Stimulated activated CD4-positive, alpha-beta T cell treated with anti-CD3 and anti-CD28 coated beads, TNF-alpha, amount 100 ng/mL, for 48 hours (primary cell): ENCODE data around the gene RAMACL.

Source experiments
- DNase-seq, 3 donors: peaks; one replicate each; pipeline ENCODE4 v3.0.0-alpha.2; 2020; ENCODE audit warnings: low read depth in 3 of 3

Gene RAMACL

DNA sequence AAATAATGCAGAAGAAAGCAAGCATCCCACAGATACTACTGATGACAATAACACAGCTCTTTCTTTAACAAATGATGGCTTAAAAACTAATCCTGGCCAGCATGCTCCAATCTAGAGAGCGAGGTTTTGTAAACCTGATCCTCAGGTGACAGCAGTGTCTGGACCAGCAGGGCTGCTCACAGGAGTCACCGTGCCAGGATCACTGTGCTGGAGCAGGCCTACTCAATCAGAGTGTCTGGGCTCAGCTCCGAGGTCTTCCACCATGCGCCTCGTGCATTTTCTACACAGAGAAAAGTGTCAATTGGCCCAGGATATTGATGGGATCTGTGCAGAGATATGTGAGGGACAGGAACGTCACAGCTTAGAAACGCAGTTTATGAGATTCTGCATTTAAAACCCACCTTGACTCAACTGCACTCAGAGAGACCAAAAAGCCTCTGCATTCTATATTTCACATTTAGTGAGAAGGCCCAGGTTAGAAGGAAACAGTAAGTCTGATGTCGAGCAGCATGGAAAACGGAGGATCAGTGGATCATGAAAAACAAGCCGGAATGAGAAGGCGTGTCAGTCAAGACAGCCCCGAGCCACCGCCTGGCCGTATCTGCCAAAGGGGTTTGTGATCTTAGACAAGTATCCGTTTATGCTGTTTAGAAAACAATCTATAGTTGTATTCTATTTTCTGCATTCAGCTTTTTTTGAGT lies 7.8 kb downstream of the RAMACL start:
- no peak for DNase-seq

DNA sequence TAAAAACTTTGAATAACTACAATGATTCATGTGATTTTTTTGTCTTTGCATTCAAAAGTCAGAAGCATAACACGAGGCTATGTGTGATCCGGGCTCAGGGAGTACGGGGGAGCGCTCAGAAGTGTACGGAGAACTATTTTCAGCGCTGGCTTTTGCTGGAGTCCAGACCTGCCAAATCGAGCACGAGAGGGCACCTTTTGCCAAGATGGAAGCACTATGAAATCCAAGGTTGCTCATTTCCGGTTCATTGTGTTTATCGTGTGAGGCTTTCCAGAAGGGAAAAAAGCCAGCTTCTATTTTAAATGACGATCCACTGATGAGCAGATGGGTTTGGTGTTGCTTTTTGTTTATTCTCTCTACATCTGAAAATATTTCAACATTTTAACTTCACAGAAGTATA lies 11.3 kb downstream of the RAMACL start:
- DNase-seq: no peak

DNA sequence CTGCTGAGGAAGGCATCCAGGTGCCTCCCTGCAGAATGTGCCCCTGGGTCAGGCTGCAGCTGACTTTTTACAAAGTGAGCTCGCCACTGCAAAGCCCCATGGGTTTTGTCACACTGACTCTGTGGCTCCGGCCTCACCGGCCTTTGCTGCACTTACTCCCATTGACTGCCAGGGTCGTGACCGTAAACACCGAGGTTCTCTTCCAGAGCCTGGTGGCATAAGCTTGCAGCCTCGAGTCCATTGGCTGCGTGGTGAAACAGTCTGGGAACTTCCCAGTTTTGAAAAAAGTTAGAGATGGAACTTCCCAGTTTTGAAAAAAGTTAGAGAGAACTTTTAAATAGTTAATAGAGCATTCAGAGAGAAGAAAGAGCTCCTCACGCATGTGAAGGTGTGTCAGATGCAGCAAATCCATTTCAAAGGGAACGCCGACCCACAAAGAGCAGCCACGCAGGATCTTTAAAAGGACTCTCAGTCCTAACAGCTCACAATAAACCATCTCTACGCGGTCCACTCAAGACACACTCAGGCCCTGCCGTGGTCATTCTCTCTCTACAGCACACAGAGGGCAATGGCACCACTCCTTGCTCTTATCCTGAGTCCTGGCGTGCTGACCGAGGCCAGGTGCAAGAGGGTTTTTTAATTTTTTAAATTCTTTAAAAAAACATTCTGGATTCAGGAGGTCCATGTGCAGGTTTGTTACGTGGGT lies 12.8 kb downstream of the RAMACL start:
- DNase-seq: no peak

DNA sequence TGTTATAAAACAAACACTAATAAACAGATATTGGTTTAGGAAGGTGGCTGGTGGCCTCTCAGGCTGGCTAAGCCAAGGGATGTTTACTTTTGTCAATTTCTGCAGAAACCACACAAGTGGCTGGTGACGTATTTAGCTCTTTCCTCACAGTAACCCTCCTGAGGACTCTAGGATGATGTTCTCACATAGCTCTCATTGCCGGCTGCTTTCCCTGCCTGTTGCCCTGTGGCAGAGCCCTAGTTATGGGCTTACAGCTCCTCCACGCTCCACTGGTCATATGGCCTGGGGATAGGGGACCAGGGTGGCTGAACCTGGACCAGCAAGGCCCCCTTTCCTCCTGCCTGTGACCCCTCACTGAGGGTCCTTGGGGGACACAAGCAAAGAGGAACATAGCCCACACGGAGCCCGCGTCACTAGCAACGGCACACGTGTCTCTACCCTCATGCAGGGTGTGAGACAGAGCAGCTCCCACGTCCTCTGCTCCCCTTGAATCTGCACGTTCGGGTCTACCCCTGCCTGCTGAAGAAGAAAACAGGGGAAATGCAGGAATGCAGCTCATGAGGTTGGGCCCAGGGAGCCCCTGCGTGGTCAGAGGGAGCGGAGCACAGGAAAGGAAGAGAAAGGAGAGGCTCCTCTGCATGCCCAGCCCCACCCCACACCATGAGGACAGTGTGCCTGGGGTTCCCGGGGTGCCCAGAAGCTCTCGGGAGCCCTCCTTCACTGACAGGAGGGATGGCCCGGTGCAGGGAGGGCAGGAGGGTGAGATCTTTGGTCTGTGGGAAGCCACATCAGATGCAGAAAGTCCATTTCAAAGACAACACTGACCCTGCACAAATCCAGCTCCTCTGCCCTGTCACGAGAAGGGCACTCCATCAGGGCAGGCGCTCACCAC lies 13.9 kb downstream of the RAMACL start:
- no peak for DNase-seq

DNA sequence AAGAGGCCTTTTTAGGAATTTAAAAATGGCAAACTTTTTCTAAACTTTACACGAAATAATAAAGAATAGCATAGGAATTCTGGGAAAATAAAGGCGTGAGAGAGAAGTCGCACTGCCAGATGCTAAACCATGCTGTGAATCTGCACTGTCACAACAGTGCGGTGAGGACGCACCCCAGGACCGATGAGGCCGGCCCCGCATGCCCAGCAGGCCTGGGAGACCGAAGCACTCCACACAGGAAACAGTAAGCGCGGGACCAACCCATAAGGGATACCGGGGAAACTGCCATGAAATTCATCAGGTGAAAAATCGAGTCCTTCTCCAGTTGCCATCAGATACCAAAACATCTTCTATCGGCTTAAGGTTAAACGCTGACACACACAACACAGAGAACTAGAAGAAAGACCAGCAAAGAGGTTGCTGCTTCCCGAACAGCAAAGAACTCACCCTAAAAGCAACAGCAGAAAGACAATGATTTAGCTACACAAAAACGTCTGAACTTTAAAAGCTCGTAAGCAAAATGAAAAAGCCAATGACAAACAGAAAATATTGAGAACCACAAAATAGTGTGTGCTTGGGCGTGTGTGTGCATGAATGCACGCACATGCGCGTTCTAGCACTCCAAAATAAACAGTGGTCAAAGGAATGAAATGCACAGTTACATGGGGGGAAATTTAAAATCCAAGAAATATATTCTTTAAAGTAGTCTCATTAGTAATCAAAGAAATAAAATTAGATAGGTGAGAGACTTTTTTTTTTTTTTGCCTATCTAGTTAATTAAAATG lies 15.4 kb downstream of the RAMACL start:
- no peak for DNase-seq

DNA sequence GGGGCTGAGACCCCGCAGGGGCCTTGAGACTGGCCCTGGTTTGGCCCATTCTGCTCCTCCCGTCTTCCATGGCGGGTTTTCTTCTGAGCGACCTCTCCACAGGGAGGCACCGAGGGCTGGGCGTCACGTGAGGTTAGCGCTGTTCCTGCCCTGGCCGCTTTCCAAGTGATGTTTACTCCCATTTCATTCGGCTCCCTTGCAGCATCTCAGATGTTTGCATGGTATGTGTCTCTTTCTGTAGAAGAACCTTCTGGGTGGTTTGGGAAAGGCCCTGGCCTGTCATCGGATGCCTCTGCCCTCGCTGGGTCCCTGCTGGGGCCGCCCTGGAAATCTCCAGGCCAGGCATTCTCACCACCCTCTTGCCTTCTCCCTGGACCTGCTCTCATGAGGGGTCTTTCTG lies 17.3 kb downstream of the RAMACL start:
- DNase-seq: no peak

DNA sequence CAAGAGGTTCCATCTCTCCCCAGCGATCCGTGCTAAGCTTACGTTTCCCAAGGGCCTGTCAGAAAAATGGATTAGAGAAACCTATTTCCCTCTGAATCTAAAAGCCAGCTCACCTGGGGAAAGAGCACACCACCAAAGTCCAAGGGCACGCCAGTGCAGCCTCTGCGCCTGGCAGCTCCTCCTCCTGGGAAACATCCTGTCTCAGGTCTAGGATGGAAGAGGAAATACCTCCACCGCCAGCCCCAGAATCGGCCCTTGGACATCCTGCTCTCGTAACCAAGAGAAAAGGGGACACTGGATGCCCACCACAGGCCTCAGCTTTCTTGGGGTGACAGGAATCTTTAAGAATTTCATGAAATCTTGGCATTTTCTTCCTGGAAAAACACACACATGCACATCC lies 18.7 kb downstream of the RAMACL start:
- no peak for DNase-seq

DNA sequence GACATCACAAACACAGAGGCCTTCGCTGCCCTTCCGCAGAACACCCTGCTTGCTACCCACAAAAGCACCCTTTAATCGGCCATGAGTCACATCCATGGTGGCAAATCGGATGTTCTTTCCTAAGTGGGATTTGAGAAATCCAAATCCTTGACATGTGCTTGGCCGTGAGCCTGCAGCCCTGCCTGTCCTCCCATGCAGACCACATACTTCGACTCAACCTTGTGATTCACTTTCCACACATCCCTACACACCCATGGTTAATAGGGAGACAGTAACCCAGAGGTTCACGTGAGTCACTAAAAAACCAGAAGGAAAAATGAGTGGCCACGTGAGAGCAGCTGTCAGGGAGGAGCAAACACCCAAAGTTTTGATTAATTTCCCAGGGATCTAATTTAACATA lies 19.4 kb downstream of the RAMACL start:
- DNase-seq: no peak

DNA sequence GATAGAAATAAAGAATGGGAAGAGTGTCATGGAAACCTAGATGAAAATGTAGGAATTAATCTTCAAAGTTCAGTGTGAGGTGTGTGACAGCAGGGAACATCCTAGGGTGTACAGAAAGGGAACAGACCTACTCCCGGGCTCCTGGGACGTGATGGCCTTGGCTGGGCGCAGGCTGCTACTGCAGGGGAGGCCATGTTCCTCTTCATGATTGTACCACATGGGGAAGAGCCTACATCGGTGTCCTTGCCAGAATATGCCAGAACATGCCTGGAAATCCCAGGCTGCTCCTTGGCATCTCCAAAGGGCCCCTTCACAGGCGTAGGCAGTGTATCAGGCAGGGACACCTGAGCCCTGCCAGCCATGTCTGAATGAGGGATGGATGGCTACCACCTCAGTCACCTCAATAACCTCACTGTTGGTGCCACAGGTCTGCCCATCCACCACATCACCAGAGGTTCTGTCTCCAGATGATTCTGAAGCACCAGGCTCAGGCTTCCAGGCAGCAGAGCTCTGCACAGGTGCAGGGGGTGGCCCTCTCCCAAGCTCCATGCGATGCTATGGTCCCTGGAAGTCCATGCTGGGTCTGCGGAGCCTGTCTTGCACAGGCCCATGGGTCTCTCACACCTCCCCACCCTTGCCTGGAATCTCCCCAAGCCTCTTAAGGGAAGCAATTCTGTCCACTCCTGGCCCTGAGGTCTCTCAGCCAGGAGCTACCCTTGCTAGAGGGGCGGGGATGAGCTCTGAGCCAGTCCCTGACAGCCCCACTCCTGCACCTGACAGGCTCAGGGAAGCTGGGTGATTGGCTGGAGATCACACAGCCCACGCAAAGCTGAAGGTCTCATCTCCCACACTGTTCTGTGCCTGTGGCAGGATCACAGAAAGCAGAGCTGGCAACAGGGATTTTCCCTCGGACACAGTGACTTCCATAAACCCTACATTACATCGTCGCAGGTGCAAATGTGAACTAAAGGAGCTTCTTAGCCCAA lies 20.2 kb downstream of the RAMACL start:
- no peak for DNase-seq

DNA sequence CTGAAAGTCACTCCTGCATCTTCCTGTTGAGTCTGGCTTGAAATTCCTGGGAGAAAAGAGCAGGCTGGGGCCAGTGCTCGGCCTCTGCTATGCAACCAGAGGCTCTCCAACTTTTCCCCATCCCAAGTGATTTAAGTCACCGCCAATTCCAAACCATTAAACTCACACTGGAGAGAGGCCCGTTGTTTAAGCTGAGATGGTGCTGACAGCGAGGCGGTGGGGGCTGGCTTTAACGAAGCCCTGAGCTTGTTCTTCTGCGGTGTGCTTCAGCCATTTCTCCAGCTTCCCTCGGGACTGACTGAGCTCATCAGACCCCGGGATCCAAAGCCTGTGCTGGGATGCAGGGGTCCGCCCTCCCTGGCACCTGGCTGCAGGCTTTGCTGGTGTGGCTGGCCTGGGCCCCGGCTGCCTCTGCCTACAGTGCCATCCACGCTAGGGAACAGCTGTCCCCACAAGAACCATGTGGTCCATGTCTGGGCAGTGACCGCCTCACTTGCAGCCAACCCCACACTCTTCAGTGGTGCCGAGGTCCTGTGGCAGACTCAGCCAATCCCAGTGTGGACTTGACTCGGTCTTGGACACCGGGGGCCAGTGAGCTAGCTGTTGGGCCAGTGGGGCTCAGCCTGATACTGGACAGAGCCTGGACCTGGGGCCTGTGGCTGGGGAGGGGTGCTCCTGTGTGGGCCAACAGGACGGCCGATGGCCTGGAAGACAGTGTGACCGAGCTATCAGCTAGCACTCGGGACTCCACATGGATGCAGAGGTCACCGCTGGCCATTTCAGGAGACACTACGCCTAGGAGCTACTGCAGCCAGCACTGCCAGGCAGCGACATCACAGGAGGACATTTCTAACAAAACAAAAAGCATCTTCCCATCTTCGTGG lies 21.2 kb downstream of the RAMACL start:
- DNase-seq: no peak

DNA sequence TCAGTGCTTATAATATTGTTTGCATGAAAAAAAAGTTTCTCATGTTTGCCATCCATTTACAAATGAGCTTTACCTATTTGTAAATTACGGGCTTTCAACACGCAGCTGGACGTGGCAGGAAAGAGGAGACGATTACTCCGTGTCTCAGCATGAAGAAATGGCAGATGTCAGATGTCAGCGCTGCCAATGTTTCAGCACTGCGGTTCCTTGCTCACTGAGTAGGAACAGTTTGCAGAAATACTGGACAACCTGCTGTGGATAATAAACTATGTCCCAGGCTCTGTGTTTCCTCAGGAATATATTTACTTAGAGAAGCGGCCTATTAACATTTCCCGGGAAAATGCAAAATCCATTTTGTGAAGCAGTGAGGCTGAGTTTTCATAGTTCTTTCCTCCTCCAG lies 22.7 kb downstream of the RAMACL start:
- no peak for DNase-seq

DNA sequence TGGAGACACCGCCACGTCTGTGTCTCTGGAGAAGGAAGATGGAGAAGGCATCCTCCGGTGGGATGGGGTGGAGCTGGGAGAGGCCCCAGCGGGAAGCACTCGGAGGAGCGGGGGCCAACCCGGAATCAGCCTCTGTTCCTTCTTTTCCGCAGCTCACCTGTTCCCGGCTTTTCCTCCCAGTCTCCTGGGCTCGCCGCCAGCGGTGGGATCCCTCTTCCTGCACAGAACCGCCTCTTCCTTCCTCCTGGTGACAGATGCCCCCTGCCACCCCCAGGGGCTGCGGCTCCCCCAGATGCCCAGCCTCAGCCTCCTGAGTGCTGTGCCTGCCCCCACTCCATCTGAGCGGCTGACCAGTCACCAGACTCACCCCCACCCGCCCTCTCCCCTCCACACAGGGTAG lies 23.3 kb downstream of the RAMACL start:
- DNase-seq: no peak

DNA sequence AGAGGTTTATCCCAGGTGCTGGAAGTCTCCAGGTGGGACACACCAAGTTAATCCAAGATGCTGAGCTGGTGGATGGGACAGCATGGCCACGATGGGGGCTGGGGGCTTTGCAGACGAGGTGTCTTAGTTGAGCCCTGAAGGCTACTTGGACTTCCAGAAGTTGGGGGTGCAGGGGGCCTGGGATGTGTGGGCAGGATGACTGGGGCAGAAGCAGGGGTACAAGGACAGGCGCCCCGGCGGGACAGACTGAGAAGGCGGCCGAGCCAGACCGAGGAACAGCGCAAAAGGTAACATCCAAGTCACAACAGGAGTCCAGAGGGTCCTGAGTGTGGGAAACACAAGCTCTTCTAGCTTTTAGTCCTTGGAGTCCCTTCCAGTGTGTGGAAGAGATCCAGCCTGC lies 23.8 kb downstream of the RAMACL start:
- DNase-seq: no peak

DNA sequence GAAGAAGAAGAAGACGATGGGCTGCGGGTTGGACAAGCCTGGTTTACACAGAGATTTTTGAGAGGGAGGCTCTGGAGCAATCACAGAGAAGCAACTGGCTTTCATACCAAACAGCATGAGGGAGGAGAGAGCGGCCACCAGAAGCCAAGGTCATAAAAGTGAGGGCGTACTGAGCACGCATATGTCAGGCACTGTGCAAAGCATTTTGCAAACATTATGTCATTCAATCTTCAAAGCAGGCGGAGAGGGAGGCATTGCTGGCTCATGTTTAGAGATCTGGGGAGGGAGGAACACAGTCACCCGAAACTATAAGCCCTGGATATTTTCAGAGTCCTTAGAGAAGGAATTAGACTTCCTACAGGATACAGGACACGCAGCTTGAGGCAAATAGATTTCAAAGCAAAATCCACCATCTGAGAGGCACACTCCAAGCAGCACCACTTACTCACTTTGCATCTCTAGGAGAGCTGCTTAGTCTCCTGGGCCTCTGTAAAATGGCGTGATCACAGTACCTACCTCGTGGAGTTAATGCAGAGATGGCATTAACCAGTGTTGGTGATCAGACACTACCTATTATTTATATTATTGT lies 24.6 kb downstream of the RAMACL start:
- no peak for DNase-seq

DNA sequence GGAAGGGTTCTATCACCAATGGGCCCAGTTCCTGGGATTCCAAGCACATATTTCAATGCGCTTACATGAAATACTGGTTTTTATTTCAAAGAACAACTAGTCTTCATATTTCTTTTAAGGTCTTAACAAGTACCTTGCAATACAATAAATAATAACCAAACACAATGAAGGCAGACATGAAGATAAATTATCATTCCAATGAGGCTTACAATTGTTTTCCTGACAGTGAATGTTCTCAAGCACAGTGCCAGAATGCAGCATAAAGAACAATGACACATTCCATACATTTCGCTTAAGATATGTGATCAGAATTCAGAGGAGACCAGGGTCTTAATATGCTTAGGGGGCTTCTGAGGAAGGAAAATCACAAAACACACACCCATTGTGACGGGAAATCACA lies 26.3 kb downstream of the RAMACL start:
- no peak for DNase-seq

DNA sequence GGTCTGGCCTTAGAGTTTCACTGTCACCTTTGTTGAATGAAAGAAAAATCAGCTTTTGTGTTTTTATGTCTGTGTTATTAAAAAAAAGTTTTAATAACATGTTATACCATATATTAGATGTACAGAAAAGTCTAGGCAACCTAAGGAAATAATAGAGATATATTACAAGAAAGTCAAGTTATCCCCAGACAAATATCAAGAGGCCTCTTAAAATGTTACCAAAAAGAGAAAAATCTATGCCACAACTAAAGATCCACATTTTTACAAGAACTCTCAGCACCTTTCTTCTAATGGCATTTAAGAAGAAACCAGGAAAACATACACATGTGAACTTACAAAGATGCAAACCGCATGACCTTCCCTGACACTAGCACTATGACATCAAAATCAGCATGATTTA lies 26.8 kb downstream of the RAMACL start:
- DNase-seq: no peak

DNA sequence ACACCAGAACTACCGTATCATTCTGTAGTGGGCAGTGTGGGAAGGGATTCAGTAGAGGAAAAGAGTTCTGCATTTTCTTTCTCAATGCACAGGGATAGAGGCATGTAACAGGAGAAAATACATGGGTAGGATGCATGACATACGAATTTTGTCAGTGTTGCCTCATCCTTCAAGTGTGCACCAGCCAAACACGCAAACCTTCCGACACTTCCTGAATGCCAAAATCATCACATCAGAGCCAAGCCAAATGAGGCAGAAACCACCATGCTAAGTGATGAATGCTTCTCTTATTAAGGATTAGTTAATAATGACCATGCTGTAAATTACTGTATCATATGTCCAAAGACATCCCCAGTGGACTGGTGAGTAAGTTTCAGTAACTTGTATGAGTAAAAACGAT lies 27.3 kb downstream of the RAMACL start:
- DNase-seq: no peak

DNA sequence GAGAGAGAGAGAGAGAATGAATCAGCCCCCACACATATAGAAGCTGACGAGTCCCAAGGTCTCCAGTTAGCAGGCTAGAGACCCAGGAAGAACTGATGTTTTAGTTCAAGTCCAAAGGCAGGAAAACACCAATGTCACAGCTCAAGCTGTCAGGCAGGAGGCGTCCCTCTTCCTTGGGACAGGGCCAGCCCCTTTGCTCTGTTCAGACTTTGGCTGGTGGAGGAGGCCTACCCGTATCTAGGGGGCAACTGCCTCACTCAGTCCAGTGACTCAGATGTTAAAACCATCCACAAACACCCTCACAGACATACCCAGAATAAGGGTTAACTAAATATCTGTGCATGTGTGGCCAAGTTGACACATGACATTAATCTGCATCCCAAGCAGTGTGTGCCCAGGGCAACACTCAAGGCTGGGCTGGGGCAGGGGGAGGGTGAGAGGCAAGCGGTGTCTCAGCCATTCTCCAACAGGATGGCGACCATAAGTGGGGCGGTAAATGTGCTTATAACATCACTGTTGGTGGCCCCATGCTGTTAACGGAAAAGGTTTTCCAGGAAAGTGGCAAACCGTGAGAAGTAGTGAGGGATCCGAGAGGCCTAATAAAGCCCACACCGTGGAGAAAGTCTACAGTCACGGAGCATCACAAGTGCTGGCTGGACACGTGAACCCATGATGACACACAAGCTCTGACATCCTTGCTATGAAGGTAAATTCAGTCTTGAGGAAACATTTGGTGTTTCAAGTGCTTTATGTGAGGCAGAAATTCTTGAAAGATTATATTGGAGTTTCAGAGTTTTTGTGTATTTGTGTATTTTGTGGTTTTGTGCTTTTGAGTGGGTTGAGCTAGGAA lies 28.1 kb downstream of the RAMACL start:
- DNase-seq: no peak
